ENCODE data around the gene ATG9A. TPM values are rescaled to one million over a fixed set of nuclear protein-coding genes. Genes with fewer than 3 reads are reported as not detected.

ATG9A gene
- total and polyA plus RNA-seq, 4 experiments from 2014 or later: 10.3 to 53.0 (median 38.2) TPM

DNA sequence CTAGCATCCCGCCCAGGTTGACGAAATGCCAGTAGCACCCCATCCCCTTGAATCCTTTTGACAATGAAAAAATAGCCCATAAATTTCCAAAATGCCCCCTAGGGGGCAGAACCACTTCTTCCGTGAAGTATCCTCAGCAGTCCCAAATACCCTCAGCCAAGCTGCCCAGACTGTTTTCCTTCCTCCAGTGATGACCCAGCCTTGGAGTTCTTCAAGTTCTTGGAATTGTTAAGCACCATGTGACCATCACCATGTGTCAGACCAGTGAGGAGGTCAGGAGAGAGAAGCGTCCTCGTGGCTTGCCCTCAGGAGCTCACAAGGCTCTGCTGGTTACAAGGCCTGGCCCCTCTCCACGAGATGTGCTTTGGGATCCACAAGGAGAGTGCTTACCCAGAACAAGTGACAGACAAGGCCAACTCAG lies 58.2 kb downstream of the ATG9A start:
- ChIA-PET CTCF (ENCODE audit: partially characterized antibody) (interaction anchor here (0.6 to 9.8 kb wide), 18 partner anchors 8 to 717 kb away, joined by 3 to 253 read pairs (median 8); partner anchors contain the start of genes ABCB6, ANKZF1, ATG9A and DNAJB2), POLR2A (ENCODE audit: partially characterized antibody) (interaction anchor here (1.1 to 9.5 kb wide), 11 partner anchors 10 to 124 kb away, joined by 3 to 424 read pairs (median 7); partner anchors contain the start of genes ABCB6, ANKZF1, ATG9A and DNAJB2)
- Mint-ChIP-seq H3K4me3 (peak overlapping the region in 1 of 8 donors; percentile 25), H3K27ac (peak overlapping the region; percentile 35 to 91 (median 75)), H3K27me3 (no peaks in the 10 kb centered on the region), H3K9me3 (no peaks in the 10 kb centered on the region), H3K36me3 (peaks cover 18 to 47% of the 10 kb centered on the region in 2 donors), H3K4me1 (peaks cover 15 to 46% (median 31%) of the 10 kb centered on the region in 4 donors)
- peaks cover 36% of the 10 kb centered on the region for H3K36me3 ChIP-seq (ENCODE audit: insufficient read depth, low read length)
- intact Hi-C loops (cut with micrococcal nuclease): loop anchor here (1.0 to 2.0 kb wide), 4 partner anchors 11 to 127 kb away; partner anchors contain the start of genes ABCB6 and NHEJ1
- peaks cover 31% of the 10 kb centered on the region for H3K4me1 ChIP-seq (ENCODE audit: insufficient read depth, low read length)
- no peak overlapping the region for H3K4me3 ChIP-seq (ENCODE audit: low read length in 2 of 2)
- no peak overlapping the region for H3K27ac ChIP-seq (ENCODE audit: low read depth, low read length)
- peak; percentile 39 to 58 (median 49) for DNase-seq
- H3K9me3 ChIP-seq (ENCODE audit: control insufficient read depth in 1 of 2, low read length in 2 of 2): no peaks in the 10 kb centered on the region
- H3K27me3 ChIP-seq (ENCODE audit: insufficient read depth, low read length): no peaks in the 10 kb centered on the region

DNA sequence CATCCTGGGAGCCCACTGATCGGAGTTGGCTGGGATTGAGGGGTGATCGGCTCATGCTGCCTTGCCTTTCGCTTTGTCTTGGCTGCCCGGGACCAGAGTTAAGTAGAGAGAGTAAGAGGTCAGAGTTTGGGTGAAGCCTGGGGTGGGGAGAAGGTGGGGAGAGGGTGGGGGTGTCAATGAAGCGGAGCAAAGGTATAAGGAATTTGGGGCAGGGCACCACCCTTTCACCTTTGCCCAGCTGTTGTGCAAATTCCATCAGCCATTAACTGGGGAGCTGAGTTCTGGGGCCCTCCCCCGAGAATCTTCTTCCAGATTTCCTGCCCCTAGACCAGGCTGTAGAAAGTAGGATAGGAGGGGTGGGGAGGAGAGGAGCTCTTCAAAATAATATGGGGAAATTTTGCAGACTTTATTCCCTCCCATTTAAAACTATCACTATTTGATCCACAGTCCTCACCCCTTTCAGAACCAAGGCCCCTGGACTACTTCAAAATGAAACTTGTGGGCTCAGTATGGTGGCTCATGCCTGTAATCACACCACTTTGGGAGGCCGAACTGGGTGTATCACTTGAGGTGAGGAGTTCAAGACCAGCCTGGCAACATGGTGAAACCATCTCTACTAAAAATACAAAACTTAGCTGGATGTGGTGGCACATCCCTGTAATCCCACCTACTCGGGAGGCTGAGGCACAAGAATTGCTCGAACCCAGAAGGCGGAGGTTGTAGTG lies 59.3 kb downstream of the ATG9A start, which contains the start of gene SLC23A3:
SLC23A3 (minus strand) TSS at position 100 of the 725 bp plus-strand sequence; CDS start at position 55, 45 bp downstream.
- intact Hi-C loops (cut with micrococcal nuclease): loop anchor here (2.0 kb wide), 1 partner anchor 49 kb away; the partner anchor contains the start of gene ABCB6

More for the DNA sequence above, 59.3 kb downstream of the ATG9A start, which contains the start of gene SLC23A3:
- Histone ChIP-seq H3K27me3 (ENCODE audit: insufficient read depth, low read length) (no peaks in the 10 kb centered on the region), H3K4me3 (ENCODE audit: low read length in 2 of 2) (no peak within 1 kb of the TSS), H3K36me3 (ENCODE audit: insufficient read depth, low read length) (peaks cover 36% of the 10 kb centered on the region), H3K4me1 (ENCODE audit: insufficient read depth, low read length) (peaks cover 20% of the 10 kb centered on the region), H3K27ac (ENCODE audit: low read depth, low read length) (no peak within 1 kb of the TSS), H3K9me3 (ENCODE audit: control insufficient read depth in 1 of 2, low read length in 2 of 2) (no peaks in the 10 kb centered on the region)
- Mint-ChIP-seq H3K27ac (peak within 1 kb of the TSS in 1 of 7 donors; percentile 35), H3K27me3 (no peaks in the 10 kb centered on the region), H3K36me3 (peaks cover 18 to 38% of the 10 kb centered on the region in 2 donors), H3K9me3 (no peaks in the 10 kb centered on the region), H3K4me3 (no peak within 1 kb of the TSS), H3K4me1 (peaks cover 15 to 36% (median 22%) of the 10 kb centered on the region in 4 donors)
- CTCF ChIA-PET (ENCODE audit: partially characterized antibody): interaction anchor here (0.8 to 9.8 kb wide), 16 partner anchors 8 to 131 kb away, joined by 3 to 253 read pairs (median 8); partner anchors contain the start of genes ABCB6, ANKZF1, ATG9A and DNAJB2
- POLR2A ChIA-PET (ENCODE audit: partially characterized antibody): interaction anchor here (0.6 to 9.5 kb wide), 6 partner anchors 10 to 114 kb away, joined by 3 to 424 read pairs (median 6); partner anchors contain the start of genes ABCB6, NHEJ1, TUBA4B and ZFAND2B
- DNase-seq: no peak

Other genes with a start within 250 kb of the ATG9A start
- gene FEV, start 244.5 kb downstream of the ATG9A start, total RNA-seq: not detected
- not detected for gene FEV, start 244.5 kb downstream of the ATG9A start, polyA plus RNA-seq
- not detected for gene CRYBA2, start 236.2 kb downstream of the ATG9A start, total RNA-seq
- gene CRYBA2, start 236.2 kb downstream of the ATG9A start, polyA plus RNA-seq: not detected
- not detected for gene CFAP65, start 188.1 kb downstream of the ATG9A start, total RNA-seq
- gene CFAP65, start 188.1 kb downstream of the ATG9A start, polyA plus RNA-seq: not detected
- gene IHH, start 168.7 kb downstream of the ATG9A start, total RNA-seq: under 1 TPM in 1 of 2 experiments, not detected in 1; 0.17 TPM
- gene IHH, start 168.7 kb downstream of the ATG9A start, polyA plus RNA-seq: not detected
- 10 to 100 TPM; 14.1 to 15.5 TPM for gene NHEJ1, start 68.8 kb downstream of the ATG9A start, total RNA-seq
- 10 to 100 TPM; 25.5 to 27.5 TPM for gene NHEJ1, start 68.8 kb downstream of the ATG9A start, polyA plus RNA-seq
- gene SLC23A3, start 59.6 kb downstream of the ATG9A start, total RNA-seq: 10 to 100 TPM; 11.8 to 12.1 TPM
- gene SLC23A3, start 59.6 kb downstream of the ATG9A start, polyA plus RNA-seq: not detected
- gene CNPPD1, start 52.7 kb downstream of the ATG9A start, total RNA-seq: 10 to 100 TPM; 79.3 to 83.3 TPM
- gene CNPPD1, start 52.7 kb downstream of the ATG9A start, polyA plus RNA-seq: 10 to 100 TPM; 76.5 to 82.2 TPM
- 100 to 1,000 TPM; 123 to 128 TPM for gene RETREG2, start 51.4 kb downstream of the ATG9A start, total RNA-seq
- gene RETREG2, start 51.4 kb downstream of the ATG9A start, polyA plus RNA-seq: 10 to 100 TPM; 76.5 to 82.2 TPM
- 10 to 100 TPM; 73.3 to 79.8 TPM for gene ZFAND2B, start 22.9 kb downstream of the ATG9A start, total RNA-seq
- 10 to 100 TPM; 76.3 to 81.5 TPM for gene ZFAND2B, start 22.9 kb downstream of the ATG9A start, polyA plus RNA-seq
- 10 to 100 TPM; 10.7 to 11.1 TPM for gene ABCB6, start 10.7 kb downstream of the ATG9A start, total RNA-seq
- 1 to 10 TPM; 1.4 to 4.3 TPM for gene ABCB6, start 10.7 kb downstream of the ATG9A start, polyA plus RNA-seq
- gene ANKZF1, start 170 bp upstream of the ATG9A start, total RNA-seq: 100 to 1,000 TPM; 244 to 260 TPM
- gene ANKZF1, start 170 bp upstream of the ATG9A start, polyA plus RNA-seq: 10 to 100 TPM; 22.1 to 49.5 TPM
- gene GLB1L, start 15.8 kb upstream of the ATG9A start, total RNA-seq: 1 to 10 TPM; 1.5 to 2.5 TPM
- under 1 TPM; 0.26 to 0.68 TPM for gene GLB1L, start 15.8 kb upstream of the ATG9A start, polyA plus RNA-seq
- 10 to 100 TPM; 19.3 to 21.1 TPM for gene STK16, start 15.8 kb upstream of the ATG9A start, total RNA-seq
- 10 to 100 TPM; 15.3 to 15.4 TPM for gene STK16, start 15.8 kb upstream of the ATG9A start, polyA plus RNA-seq
- not detected for gene TUBA4B, start 23.6 kb upstream of the ATG9A start, total RNA-seq
- not detected for gene TUBA4B, start 23.6 kb upstream of the ATG9A start, polyA plus RNA-seq
- 100 to 1,000 TPM; 242 to 259 TPM for gene TUBA4A, start 24.3 kb upstream of the ATG9A start, total RNA-seq
- 100 to 1,000 TPM; 157 to 268 TPM for gene TUBA4A, start 24.3 kb upstream of the ATG9A start, polyA plus RNA-seq
- gene DNAJB2, start 49.7 kb upstream of the ATG9A start, total RNA-seq: 100 to 1,000 TPM; 110 to 117 TPM
- gene DNAJB2, start 49.7 kb upstream of the ATG9A start, polyA plus RNA-seq: 1 to 10 TPM; 4.1 to 6.8 TPM
- gene PTPRN, start 79.8 kb upstream of the ATG9A start, total RNA-seq: not detected
- under 1 TPM in 1 of 2 donors, not detected in 1; 0.31 TPM for gene PTPRN, start 79.8 kb upstream of the ATG9A start, polyA plus RNA-seq
- gene RESP18, start 103.1 kb upstream of the ATG9A start, total RNA-seq: not detected
- not detected for gene RESP18, start 103.1 kb upstream of the ATG9A start, polyA plus RNA-seq
- 10 to 100 TPM; 70.4 to 75.9 TPM for gene DNPEP, start 158.3 kb upstream of the ATG9A start, total RNA-seq
- gene DNPEP, start 158.3 kb upstream of the ATG9A start, polyA plus RNA-seq: 10 to 100 TPM; 57.8 to 73.3 TPM
- not detected for gene DES, start 188.7 kb upstream of the ATG9A start, total RNA-seq
- not detected for gene DES, start 188.7 kb upstream of the ATG9A start, polyA plus RNA-seq
- gene SPEG, start 205.2 kb upstream of the ATG9A start, total RNA-seq: 1 to 10 TPM; 8.8 to 9.0 TPM
- under 1 TPM; 0.15 to 0.20 TPM for gene SPEG, start 205.2 kb upstream of the ATG9A start, polyA plus RNA-seq

All from CD4-positive, alpha-beta memory T cell (primary cell).